PC-3 (cell line): ENCODE measurements around the gene RNF166. TPM values are rescaled to one million over a fixed set of nuclear protein-coding genes. Genes with fewer than 3 reads are reported as not detected.

Source experiments
- ATAC-seq: fragments of 200-7000 bp; cut with Tn5 transposase; 2 replicates; pipeline ENCODE4 v1.9.1; 2020; ENCODE audit warnings: mild to moderate bottlenecking, moderate library complexity
- BruUV-seq: library from RNA; stranded (reverse); fragments of 400-500 nt; replicated peaks from 2 replicates; lab custom pipeline; 2021; lab: Mats Ljungman, UMichigan
- CTCF ChIA-PET: fragments of 300-600 bp; sonication (Branson Sonifier 250); formaldehyde crosslinking; loops from one replicate; lab custom pipeline; 2022; ENCODE audit warnings: antibody characterized with exemption; lab: Charles Lee
- POLR2A ChIA-PET: fragments of 300-600 bp; sonication (Branson Sonifier 250); formaldehyde crosslinking; loops from one replicate; lab custom pipeline; 2022; ENCODE audit warnings: antibody characterized with exemption; ENCODE audit not compliant: unreplicated experiment; lab: Charles Lee
- DNase-seq: peaks from one replicate; pipeline ENCODE4 v3.0.0-alpha.2; 2015
- H2AFZ ChIP-seq: fragments of 300-600 bp; sonication (generic); 2 replicates; pipeline ENCODE4 v1.6.0; 2016; ENCODE audit warnings: antibody characterized with exemption, low read length
- H3F3A ChIP-seq: fragments of 300-600 bp; sonication (generic); one replicate; pipeline ENCODE4 v1.6.0; 2017; ENCODE audit warnings: antibody characterized with exemption, low read length, control low read depth, mild to moderate bottlenecking; ENCODE audit not compliant: unreplicated experiment
- H3K27ac ChIP-seq: fragments of 300-600 bp; sonication (generic); 2 replicates; pipeline ENCODE4 v1.5.1; 2016; ENCODE audit warnings: mild to moderate bottlenecking, low read length
- H3K27me3 ChIP-seq: fragments of 300-600 bp; sonication (generic); 2 replicates; pipeline ENCODE4 v1.6.1; 2016; ENCODE audit warnings: low read length, mixed read lengths
- H3K36me3 ChIP-seq: fragments of 300-600 bp; sonication (generic); 2 replicates; pipeline ENCODE4 v1.6.1; 2016; ENCODE audit warnings: low read depth, mixed run types, low read length, mixed read lengths
- H3K4me1 ChIP-seq: fragments of 300-600 bp; sonication (generic); 2 replicates; pipeline ENCODE4 v1.5.1; 2016; ENCODE audit warnings: low read length; ENCODE audit not compliant: insufficient read depth
- H3K4me2 ChIP-seq: fragments of 300-600 bp; sonication (generic); 2 replicates; pipeline ENCODE4 v1.6.0; 2016; ENCODE audit warnings: low read length
- H3K4me3 ChIP-seq: fragments of 300-600 bp; sonication (generic); 2 replicates; pipeline ENCODE4 v1.5.1; 2016; ENCODE audit warnings: mild to moderate bottlenecking, low read length, mixed read lengths
- H3K79me2 ChIP-seq: fragments of 300-600 bp; sonication (generic); 2 replicates; pipeline ENCODE4 v1.6.1; 2017; ENCODE audit warnings: low read length, mixed read lengths
- H3K9ac ChIP-seq: fragments of 300-600 bp; sonication (generic); 2 replicates; pipeline ENCODE4 v1.6.0; 2016; ENCODE audit warnings: mild to moderate bottlenecking, low read length
- H3K9me2 ChIP-seq: fragments of 300-600 bp; sonication (generic); replicated peaks from 2 replicates; pipeline ENCODE4 v1.6.1; 2016; ENCODE audit warnings: mixed run types, low read length, mixed read lengths
- H3K9me3 ChIP-seq: fragments of 300-600 bp; sonication (generic); 2 replicates; pipeline ENCODE4 v1.6.1; 2016; ENCODE audit warnings: low read length, mixed read lengths
- H4K20me1 ChIP-seq: fragments of 300-600 bp; sonication (generic); 2 replicates; pipeline ENCODE4 v1.6.1; 2016; ENCODE audit warnings: low read length, mixed read lengths
- CTCF ChIP-seq: fragments of 300-600 bp; sonication (generic); conservative IDR thresholded peaks from 2 replicates; pipeline ENCODE4 v1.5.1; 2017; ENCODE audit warnings: antibody characterized with exemption, low read depth, mild to moderate bottlenecking, low read length
- EZH2 ChIP-seq: fragments of 300-600 bp; sonication (generic); IDR thresholded peaks from one replicate; pipeline ENCODE4 v1.6.1; 2017; ENCODE audit warnings: antibody characterized with exemption, mild to moderate bottlenecking, low read length; ENCODE audit not compliant: unreplicated experiment
- EZH2phosphoT487 ChIP-seq: fragments of 300-600 bp; sonication (generic); IDR thresholded peaks from 2 replicates; pipeline ENCODE4 v1.6.1; 2018; ENCODE audit warnings: mild to moderate bottlenecking, antibody characterized with exemption, low read length, borderline replicate concordance
- intact Hi-C: fragments of 100-400 bp; cut with micrococcal nuclease; formaldehyde crosslinking; loops from 2 replicates; pipeline ENCODE4 v1.9.0; 2023
- total RNA-seq: library from RNA; depleted of rRNA; stranded (reverse); fragments of >200 nt; gene quantifications from 2 replicates; pipeline ENCODE4 v1.2.3, GENCODE V29; 2014

The RNF166 gene
- total RNA-seq, 1 experiment from 2014 or later: 28.8 TPM

- Histone ChIP-seq H2AFZ (no peak overlapping the region), H3K9me2 (no peaks in the 10 kb centered on the region), H3K4me3 (no peak overlapping the region), H3K36me3 (no peaks in the 10 kb centered on the region), H3K79me2 (peaks cover 13% of the 10 kb centered on the region), H3K9me3 (no peaks in the 10 kb centered on the region), H3F3A (no peaks in the 10 kb centered on the region), H3K9ac (no peak overlapping the region), H4K20me1 (0 out of 2 replicates have a peak, but pooled peaks cover 3% of the 10 kb centered on the region), H3K4me2 (no peak overlapping the region), H3K27ac (no peak overlapping the region), H3K27me3 (no peaks in the 10 kb centered on the region), H3K4me1 (no peaks in the 10 kb centered on the region; the same call in 1 of the 2 replicates)
- ChIA-PET POLR2A (no interaction called here), CTCF (no interaction called here)
- ATAC-seq: no peak
- intact Hi-C loops: no loop called here
- no TSS peak for BruUV-seq
- no peak for TF ChIP-seq EZH2phosphoT487
- no peak for TF ChIP-seq CTCF
- TF ChIP-seq EZH2: no peak
- no peak for DNase-seq
These were observed 48.8 kb downstream of the RNF166 start for GRCh38 chr16:88657371-88657770.

- BruUV-seq: no TSS peak
- no peak overlapping the region for H3K4me2 ChIP-seq
- POLR2A ChIA-PET: no interaction called here
- H3K79me2 ChIP-seq: peaks cover 6% of the 10 kb centered on the region
- no peak for DNase-seq
- no peaks in the 10 kb centered on the region for H3K4me1 ChIP-seq
- no peaks in the 10 kb centered on the region for H3K9me3 ChIP-seq
- H3K36me3 ChIP-seq: no peaks in the 10 kb centered on the region
- no peak overlapping the region for H3K4me3 ChIP-seq
- no peak overlapping the region for H3K27ac ChIP-seq
- intact Hi-C loops: no loop called here
- no peaks in the 10 kb centered on the region for H3K27me3 ChIP-seq
- no peaks in the 10 kb centered on the region for H3F3A ChIP-seq
- CTCF ChIA-PET: no interaction called here
- TF ChIP-seq EZH2phosphoT487: no peak
- TF ChIP-seq CTCF: no peak
- H4K20me1 ChIP-seq: no peaks in the 10 kb centered on the region
- no peak overlapping the region for H2AFZ ChIP-seq
- no peak for ATAC-seq
- H3K9ac ChIP-seq: no peak overlapping the region
- no peaks in the 10 kb centered on the region for H3K9me2 ChIP-seq
These were observed 49.8 kb downstream of the RNF166 start for GRCh38 chr16:88656291-88656980.

- intact Hi-C loops: no loop called here
- TF ChIP-seq CTCF: no peak
- Histone ChIP-seq H3K9ac (no peak overlapping the region), H3K9me3 (no peaks in the 10 kb centered on the region), H3K36me3 (no peaks in the 10 kb centered on the region), H3K4me2 (no peak overlapping the region), H3K27me3 (no peaks in the 10 kb centered on the region), H4K20me1 (no peaks in the 10 kb centered on the region), H2AFZ (no peak overlapping the region), H3K4me3 (no peak overlapping the region), H3K4me1 (no peaks in the 10 kb centered on the region), H3K79me2 (no peaks in the 10 kb centered on the region), H3K9me2 (no peaks in the 10 kb centered on the region), H3F3A (no peaks in the 10 kb centered on the region), H3K27ac (no peak overlapping the region)
- no TSS peak for BruUV-seq
- POLR2A ChIA-PET: no interaction called here
- CTCF ChIA-PET: interaction anchor here (0.6 kb wide), 1 partner anchor 58 kb away, joined by 3 read pairs; no protein-coding TSS in a partner anchor
- ATAC-seq: no peak
- DNase-seq: no peak
These were observed 50.4 kb downstream of the RNF166 start for GRCh38 chr16:88655733-88656281.
